ENCODE data around the gene GDF11.

The GDF11 gene

DNA sequence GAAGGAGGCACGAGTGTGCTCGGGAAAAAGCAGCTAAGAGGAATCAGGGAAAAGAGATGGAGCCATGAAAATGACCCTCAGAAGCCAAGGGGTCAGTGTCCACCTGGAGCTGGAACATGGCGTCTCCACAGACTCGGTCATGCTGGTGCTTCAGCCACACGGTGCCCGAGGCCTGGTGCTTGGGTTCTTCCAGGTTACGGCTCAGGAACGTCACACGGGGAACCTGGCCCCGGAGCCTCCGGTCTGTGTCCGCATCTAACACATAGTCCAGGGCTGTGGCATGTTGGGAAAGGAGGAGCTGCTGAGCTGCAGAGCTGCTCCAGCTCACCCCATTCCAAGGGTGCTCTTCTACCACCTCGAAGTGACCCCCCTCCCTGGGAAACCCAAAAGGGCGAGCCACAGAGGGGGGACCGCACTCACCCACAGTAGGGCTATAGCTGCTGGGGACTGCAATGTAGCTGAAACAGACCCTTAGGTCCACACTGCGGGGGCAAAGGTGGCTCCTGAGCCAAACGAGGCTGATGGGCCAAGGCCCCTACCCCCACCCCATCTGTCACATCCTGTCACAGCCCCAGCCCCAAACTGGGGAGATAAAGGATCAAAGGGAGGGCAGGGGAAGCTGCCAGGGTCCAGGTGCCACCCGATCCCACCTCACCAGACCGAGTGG, 46.0 kb upstream of the GDF11 start:
- Histone ChIP-seq H3K36me3 (ENCODE audit: control insufficient read depth in 4 of 4, insufficient read depth in 4 of 4, low read length in 3 of 4) (no peaks in the 10 kb centered on the region), H3K9me3 (ENCODE audit: control extremely low read depth in 1 of 5, control insufficient read depth in 4 of 5, insufficient read depth in 2 of 5, low read depth in 1 of 5, low read length in 4 of 5) (no peaks in the 10 kb centered on the region), H3K27me3 (replicated peaks in 2 of 5; ENCODE audit: control insufficient read depth in 4 of 5, insufficient read depth in 5 of 5, low read length in 4 of 5) (no peaks in the 10 kb centered on the region), H3K4me1 (ENCODE audit: control extremely low read depth in 1 of 4, control insufficient read depth in 4 of 4, insufficient read depth in 4 of 4, low read length in 3 of 4) (peaks cover 0 to 7% (median 1%) of the 10 kb centered on the region in 4 experiments), H3K27ac (ENCODE audit: insufficient read depth in 1 of 2, low read depth in 1 of 2, low read length in 2 of 2, poor library complexity in 1 of 2, severe bottlenecking in 2 of 2) (no peak overlapping the region), H3K4me3 (ENCODE audit: control insufficient read depth in 1 of 7, extremely low read depth in 1 of 7, insufficient read depth in 4 of 7, low read depth in 2 of 7, low read length in 6 of 7) (no peak overlapping the region)
- ChIA-PET POLR2A (interaction anchor here (0.6 kb wide), 1 partner anchor 111 kb away, joined by 3 read pairs; no protein-coding TSS in a partner anchor), CTCF (interaction anchor here (0.8 to 4.0 kb wide), 5 partner anchors 8 to 50 kb away, joined by 3 to 19 read pairs (median 4); a partner anchor contains a TSS)
- 94% methylated on average over 15 of the region's 19 CpGs for WGBS (ENCODE audit: insufficient coverage)
- no peak for DNase-seq

DNA sequence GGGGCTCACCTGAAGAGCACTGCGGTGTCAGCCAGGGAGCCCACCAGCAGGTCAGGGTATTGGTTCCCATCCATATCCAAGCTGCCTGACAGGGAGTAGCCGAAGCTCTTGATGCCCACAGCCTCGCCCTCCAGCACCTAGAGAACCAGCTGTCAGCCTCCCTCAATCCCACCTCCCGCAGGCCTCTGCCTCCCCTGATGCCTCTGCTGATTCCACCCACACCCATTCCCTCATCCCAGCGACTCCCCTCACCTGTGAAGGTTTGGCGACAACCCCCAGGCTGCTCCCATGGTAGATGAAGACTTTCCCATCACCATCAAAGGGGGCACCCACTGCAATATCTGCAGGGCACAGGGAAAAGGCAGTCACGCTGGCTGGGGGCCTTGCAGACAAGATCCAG, 45.2 kb upstream of the GDF11 start:
- H3K4me1 ChIP-seq (ENCODE audit: control extremely low read depth in 1 of 4, control insufficient read depth in 4 of 4, insufficient read depth in 4 of 4, low read length in 3 of 4) = peaks cover 0 to 7% (median 1%) of the 10 kb centered on the region in 4 experiments
- no peak overlapping the region for H3K27ac ChIP-seq (ENCODE audit: insufficient read depth in 1 of 2, low read depth in 1 of 2, low read length in 2 of 2, poor library complexity in 1 of 2, severe bottlenecking in 2 of 2)
- H3K9me3 ChIP-seq (ENCODE audit: control extremely low read depth in 1 of 5, control insufficient read depth in 4 of 5, insufficient read depth in 2 of 5, low read depth in 1 of 5, low read length in 4 of 5) = no peaks in the 10 kb centered on the region
- POLR2A ChIA-PET = no interaction called here
- 93% methylated on average over 6 of the region's 7 CpGs for WGBS (ENCODE audit: insufficient coverage)
- DNase-seq = no peak
- CTCF ChIA-PET = interaction anchor here (1.0 to 4.0 kb wide), 2 partner anchors 8 to 16 kb away, joined by 3 to 19 read pairs; a partner anchor contains a TSS
- H3K36me3 ChIP-seq (ENCODE audit: control insufficient read depth in 4 of 4, insufficient read depth in 4 of 4, low read length in 3 of 4) = no peaks in the 10 kb centered on the region
- no peaks in the 10 kb centered on the region for H3K27me3 ChIP-seq (replicated peaks in 2 of 5; ENCODE audit: control insufficient read depth in 4 of 5, insufficient read depth in 5 of 5, low read length in 4 of 5)
- no peak overlapping the region for H3K4me3 ChIP-seq (ENCODE audit: control insufficient read depth in 1 of 7, extremely low read depth in 1 of 7, insufficient read depth in 4 of 7, low read depth in 2 of 7, low read length in 6 of 7)

DNA sequence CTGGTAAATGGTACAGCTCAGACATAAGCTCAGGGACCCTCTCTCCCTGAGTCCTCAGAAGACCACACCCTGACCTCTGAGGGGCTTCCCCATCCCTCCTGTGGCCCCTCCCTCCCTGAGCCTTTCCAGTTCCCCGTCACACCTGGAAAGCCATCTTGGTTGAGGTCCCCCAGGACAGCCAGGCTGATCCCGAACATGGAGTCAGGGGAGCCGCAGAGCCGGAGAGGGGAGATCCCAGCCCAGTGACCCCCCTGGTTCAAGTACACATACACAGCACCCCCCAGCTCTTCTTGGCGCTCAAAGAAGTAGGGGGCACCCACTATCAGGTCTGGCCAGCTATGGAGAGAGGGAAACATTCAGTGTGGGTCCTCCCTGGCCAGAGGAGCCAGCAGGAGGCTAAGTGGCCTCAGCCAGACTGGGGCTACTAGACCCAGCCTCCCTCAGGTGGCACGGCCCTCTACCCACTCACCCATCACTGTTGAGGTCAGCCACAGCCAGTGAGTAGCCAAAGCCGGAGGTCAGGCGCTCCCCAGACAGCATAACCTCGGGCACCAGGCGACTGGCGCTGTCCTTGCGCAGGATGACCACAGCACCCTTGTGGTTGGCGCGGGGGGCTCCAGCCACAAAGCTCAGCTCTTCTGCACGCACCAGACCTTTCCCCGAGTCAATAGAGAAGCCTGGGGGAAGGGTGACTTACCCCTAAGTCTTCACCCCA, 44.5 kb upstream of the GDF11 start:
- ChIA-PET POLR2A (no interaction called here), CTCF (interaction anchor here (0.7 to 2.0 kb wide), 3 partner anchors 13 to 31 kb away, joined by 3 to 5 read pairs (median 4); a partner anchor contains a TSS)
- no peaks in the 10 kb centered on the region for H3K27me3 ChIP-seq (replicated peaks in 2 of 5; ENCODE audit: control insufficient read depth in 4 of 5, insufficient read depth in 5 of 5, low read length in 4 of 5)
- H3K9me3 ChIP-seq (ENCODE audit: control extremely low read depth in 1 of 5, control insufficient read depth in 4 of 5, insufficient read depth in 2 of 5, low read depth in 1 of 5, low read length in 4 of 5) = no peaks in the 10 kb centered on the region
- peaks cover 0 to 7% (median 1%) of the 10 kb centered on the region in 4 experiments for H3K4me1 ChIP-seq (ENCODE audit: control extremely low read depth in 1 of 4, control insufficient read depth in 4 of 4, insufficient read depth in 4 of 4, low read length in 3 of 4)
- no peak for DNase-seq
- H3K4me3 ChIP-seq (ENCODE audit: control insufficient read depth in 1 of 7, extremely low read depth in 1 of 7, insufficient read depth in 4 of 7, low read depth in 2 of 7, low read length in 6 of 7) = no peak overlapping the region
- 95% methylated on average over 13 of the region's 16 CpGs for WGBS (ENCODE audit: insufficient coverage)
- H3K36me3 ChIP-seq (ENCODE audit: control insufficient read depth in 4 of 4, insufficient read depth in 4 of 4, low read length in 3 of 4) = no peaks in the 10 kb centered on the region
- H3K27ac ChIP-seq (ENCODE audit: insufficient read depth in 1 of 2, low read depth in 1 of 2, low read length in 2 of 2, poor library complexity in 1 of 2, severe bottlenecking in 2 of 2) = no peak overlapping the region

DNA sequence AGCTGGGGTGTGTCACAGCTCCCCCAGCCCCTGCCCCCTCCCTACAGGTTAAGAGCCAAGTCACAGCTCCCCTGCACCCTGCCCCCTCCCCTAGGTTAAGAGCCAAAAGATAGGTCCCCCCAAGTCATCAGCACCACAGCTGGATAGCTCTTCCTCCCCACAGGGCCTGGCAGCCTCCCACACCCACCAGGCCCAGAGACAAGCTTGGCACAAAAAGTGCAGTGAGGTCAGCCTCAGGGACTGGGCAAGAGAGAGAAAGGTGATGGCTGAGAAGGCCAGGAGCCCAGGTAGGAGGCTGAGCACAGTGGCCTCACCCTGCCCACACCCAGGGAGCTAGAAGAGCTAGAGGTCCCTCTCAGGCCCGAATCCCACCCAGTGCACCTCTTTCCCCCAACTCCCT, 44.0 kb upstream of the GDF11 start:
- Histone ChIP-seq H3K27ac (ENCODE audit: insufficient read depth in 1 of 2, low read depth in 1 of 2, low read length in 2 of 2, poor library complexity in 1 of 2, severe bottlenecking in 2 of 2) (no peak overlapping the region), H3K4me1 (ENCODE audit: control extremely low read depth in 1 of 4, control insufficient read depth in 4 of 4, insufficient read depth in 4 of 4, low read length in 3 of 4) (peaks cover 0 to 7% (median 1%) of the 10 kb centered on the region in 4 experiments), H3K27me3 (replicated peaks in 2 of 5; ENCODE audit: control insufficient read depth in 4 of 5, insufficient read depth in 5 of 5, low read length in 4 of 5) (no peaks in the 10 kb centered on the region), H3K36me3 (ENCODE audit: control insufficient read depth in 4 of 4, insufficient read depth in 4 of 4, low read length in 3 of 4) (no peaks in the 10 kb centered on the region), H3K4me3 (ENCODE audit: control insufficient read depth in 1 of 7, extremely low read depth in 1 of 7, insufficient read depth in 4 of 7, low read depth in 2 of 7, low read length in 6 of 7) (no peak overlapping the region), H3K9me3 (ENCODE audit: control extremely low read depth in 1 of 5, control insufficient read depth in 4 of 5, insufficient read depth in 2 of 5, low read depth in 1 of 5, low read length in 4 of 5) (no peaks in the 10 kb centered on the region)
- no CpG with 5 or more reads among the region's 1 CpG for WGBS (ENCODE audit: insufficient coverage)
- DNase-seq = no peak
- POLR2A ChIA-PET = no interaction called here
- CTCF ChIA-PET = interaction anchor here (0.7 to 2.0 kb wide), 4 partner anchors 10 to 31 kb away, joined by 3 to 5 read pairs (median 4); a partner anchor contains a TSS

DNA sequence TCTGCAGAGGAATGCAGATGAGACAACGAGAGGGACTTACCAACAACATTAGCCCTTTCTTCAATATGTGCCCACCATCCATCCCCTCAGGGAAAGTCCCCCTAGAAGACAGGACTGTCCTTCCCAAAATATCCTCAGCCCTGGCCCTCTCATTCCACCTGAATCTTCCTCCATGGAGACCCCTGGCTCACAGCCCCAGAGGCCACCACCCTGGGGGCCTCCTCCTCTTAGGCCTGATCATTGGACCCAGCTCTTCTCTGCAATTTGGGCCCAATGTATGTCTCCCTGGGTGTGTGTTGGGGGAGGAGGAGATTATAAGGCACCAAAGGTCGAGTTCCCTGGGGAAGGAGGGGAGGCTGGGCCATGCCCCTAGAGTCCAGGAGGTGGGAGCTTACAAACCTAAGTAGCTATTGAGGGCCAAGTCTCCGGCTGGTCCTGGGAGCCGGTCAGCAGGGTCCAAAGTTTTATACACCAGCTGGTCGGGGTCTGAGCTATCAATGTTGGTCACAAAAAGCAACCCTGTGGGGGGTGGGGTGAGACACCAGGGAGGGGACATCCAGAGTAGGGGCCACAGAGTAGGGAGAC, 43.4 kb upstream of the GDF11 start:
- peaks cover 0 to 7% (median 1%) of the 10 kb centered on the region in 4 experiments for H3K4me1 ChIP-seq (ENCODE audit: control extremely low read depth in 1 of 4, control insufficient read depth in 4 of 4, insufficient read depth in 4 of 4, low read length in 3 of 4)
- H3K27me3 ChIP-seq (replicated peaks in 2 of 5; ENCODE audit: control insufficient read depth in 4 of 5, insufficient read depth in 5 of 5, low read length in 4 of 5) = no peaks in the 10 kb centered on the region
- POLR2A ChIA-PET = no interaction called here
- H3K36me3 ChIP-seq (ENCODE audit: control insufficient read depth in 4 of 4, insufficient read depth in 4 of 4, low read length in 3 of 4) = no peaks in the 10 kb centered on the region
- no peak for DNase-seq
- 97% methylated on average over 5 of the region's 5 CpGs for WGBS (ENCODE audit: insufficient coverage)
- H3K27ac ChIP-seq (ENCODE audit: insufficient read depth in 1 of 2, low read depth in 1 of 2, low read length in 2 of 2, poor library complexity in 1 of 2, severe bottlenecking in 2 of 2) = no peak overlapping the region
- no peaks in the 10 kb centered on the region for H3K9me3 ChIP-seq (ENCODE audit: control extremely low read depth in 1 of 5, control insufficient read depth in 4 of 5, insufficient read depth in 2 of 5, low read depth in 1 of 5, low read length in 4 of 5)
- CTCF ChIA-PET = interaction anchor here (1.0 to 2.0 kb wide), 3 partner anchors 11 to 30 kb away, joined by 3 to 5 read pairs (median 3); a partner anchor contains a TSS
- H3K4me3 ChIP-seq (ENCODE audit: control insufficient read depth in 1 of 7, extremely low read depth in 1 of 7, insufficient read depth in 4 of 7, low read depth in 2 of 7, low read length in 6 of 7) = no peak overlapping the region

DNA sequence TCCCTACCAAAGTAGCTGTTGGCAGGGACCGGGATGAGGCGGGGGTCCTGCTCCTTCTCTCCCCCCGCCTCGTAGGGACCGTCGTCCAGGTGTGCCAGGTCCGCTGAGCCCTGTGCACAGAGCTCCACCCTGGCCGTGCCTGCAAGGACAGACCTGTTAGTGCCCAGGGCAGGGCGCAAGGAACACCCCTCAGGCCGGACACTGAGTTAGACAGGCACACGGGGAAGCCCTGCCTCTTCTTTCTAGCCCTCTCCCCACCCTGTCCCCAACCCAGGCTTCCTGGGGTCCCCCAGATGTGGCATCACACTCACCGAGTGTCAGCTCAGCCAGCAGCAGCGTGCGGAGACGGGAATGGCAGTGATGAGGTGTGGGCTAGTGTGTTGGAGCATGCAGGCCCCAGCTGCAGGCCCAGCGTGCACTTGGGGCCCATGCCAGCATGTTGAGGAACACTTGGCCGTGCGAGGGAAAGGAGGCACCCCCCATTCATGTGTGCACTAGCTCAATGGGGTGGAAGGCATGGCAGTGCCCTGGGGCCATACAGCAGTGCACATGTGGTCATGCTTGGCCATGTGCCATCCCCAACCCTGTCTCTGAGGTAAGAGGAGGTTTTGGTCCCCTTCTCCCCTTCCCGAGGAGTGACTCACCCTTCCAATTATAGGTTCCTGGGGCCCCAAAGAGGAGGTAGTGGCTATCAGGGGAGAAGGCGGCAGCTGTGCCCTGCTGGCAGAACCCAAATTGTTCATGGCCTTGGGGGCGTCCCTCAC, 42.5 kb upstream of the GDF11 start:
- Histone ChIP-seq H3K27me3 (replicated peaks in 2 of 5; ENCODE audit: control insufficient read depth in 4 of 5, insufficient read depth in 5 of 5, low read length in 4 of 5) (no peaks in the 10 kb centered on the region), H3K27ac (ENCODE audit: insufficient read depth in 1 of 2, low read depth in 1 of 2, low read length in 2 of 2, poor library complexity in 1 of 2, severe bottlenecking in 2 of 2) (no peak overlapping the region), H3K4me1 (ENCODE audit: control extremely low read depth in 1 of 4, control insufficient read depth in 4 of 4, insufficient read depth in 4 of 4, low read length in 3 of 4) (peaks cover 0 to 7% (median 1%) of the 10 kb centered on the region in 4 experiments), H3K4me3 (ENCODE audit: control insufficient read depth in 1 of 7, extremely low read depth in 1 of 7, insufficient read depth in 4 of 7, low read depth in 2 of 7, low read length in 6 of 7) (no peak overlapping the region), H3K36me3 (ENCODE audit: control insufficient read depth in 4 of 4, insufficient read depth in 4 of 4, low read length in 3 of 4) (no peaks in the 10 kb centered on the region), H3K9me3 (ENCODE audit: control extremely low read depth in 1 of 5, control insufficient read depth in 4 of 5, insufficient read depth in 2 of 5, low read depth in 1 of 5, low read length in 4 of 5) (no peaks in the 10 kb centered on the region)
- CTCF ChIA-PET = interaction anchor here (1.3 to 2.0 kb wide), 3 partner anchors 11 to 45 kb away, joined by 3 to 5 read pairs (median 3); no protein-coding TSS in a partner anchor
- POLR2A ChIA-PET = no interaction called here
- DNase-seq = peak in 1 of 3 donors; percentile 23
- WGBS (ENCODE audit: insufficient coverage) = 98% methylated on average over 11 of the region's 21 CpGs

All from common myeloid progenitor, CD34-positive (primary cell).